Endodermal cell (in vitro differentiated cells): ENCODE data around the gene TCHHL1. TPM values are rescaled to one million over a fixed set of nuclear protein-coding genes. Genes with fewer than 3 reads are reported as not detected.

Source experiments
- DNase-seq: peaks from one replicate; pipeline ENCODE4 v3.0.0-alpha.2; 2017
- H3K27ac ChIP-seq: 2 replicates; pipeline ENCODE4 v1.5.1; 2013; ENCODE audit warnings: mild to moderate bottlenecking, low read depth, low read length, moderate library complexity
- H3K27me3 ChIP-seq: 2 replicates; pipeline ENCODE4 v1.6.1; 2013; ENCODE audit warnings: mild to moderate bottlenecking, low read length, moderate library complexity; ENCODE audit not compliant: insufficient read depth, control insufficient read depth, poor library complexity, severe bottlenecking
- H3K36me3 ChIP-seq: 2 replicates; pipeline ENCODE4 v1.7.0; 2013; ENCODE audit warnings: mild to moderate bottlenecking, low read length, moderate library complexity; ENCODE audit not compliant: control insufficient read depth, insufficient read depth
- H3K4me1 ChIP-seq: one replicate; pipeline ENCODE4 v1.7.0; 2013; ENCODE audit warnings: low read length; ENCODE audit not compliant: control insufficient read depth, insufficient read depth
- H3K4me3 ChIP-seq: 2 replicates; pipeline ENCODE4 v1.5.1; 2013; ENCODE audit warnings: mild to moderate bottlenecking, low read length, moderate library complexity
- H3K9ac ChIP-seq: 2 replicates; pipeline ENCODE4 v1.6.1; 2013; ENCODE audit warnings: mild to moderate bottlenecking, low read length, moderate library complexity; ENCODE audit not compliant: poor library complexity, severe bottlenecking; ENCODE audit errors: extremely low read depth
- H3K9me3 ChIP-seq: 2 replicates; pipeline ENCODE4 v1.6.1; 2013; ENCODE audit warnings: mild to moderate bottlenecking, low read length, moderate library complexity; ENCODE audit not compliant: control insufficient read depth
- H3K27ac Mint-ChIP-seq: 2 replicates; pipeline ENCODE4 v1.8.0; 2020; ENCODE audit warnings: mixed read lengths
- H3K27me3 Mint-ChIP-seq: 2 replicates; pipeline ENCODE4 v1.8.0; 2021; ENCODE audit warnings: mild to moderate bottlenecking, mixed read lengths; ENCODE audit not compliant: insufficient read depth
- H3K36me3 Mint-ChIP-seq: 2 replicates; pipeline ENCODE4 v1.8.0; 2020; ENCODE audit warnings: low read depth, mixed read lengths
- H3K4me1 Mint-ChIP-seq: 2 replicates; pipeline ENCODE4 v1.8.0; 2020; ENCODE audit warnings: mixed read lengths
- H3K4me3 Mint-ChIP-seq: 2 replicates; pipeline ENCODE4 v1.8.0; 2020; ENCODE audit warnings: mild to moderate bottlenecking, moderate library complexity, mixed read lengths
- H3K9me3 Mint-ChIP-seq: 2 replicates; pipeline ENCODE4 v1.8.0; 2020; ENCODE audit warnings: mild to moderate bottlenecking, mixed read lengths
- WGBS, 2 experiments: methylation state at CpG; one replicate each; pipeline versions ENCODE4 v1.1.5 to v1.1.7; 2013; ENCODE audit warnings: missing lambda C conversion rate in 2 of 2, mixed read lengths in 1 of 2; ENCODE audit not compliant: insufficient coverage in 1 of 2, insufficient read length in 1 of 2; 5-methylcytosine and 5-hydroxymethylcytosine counted together
- total RNA-seq, 2 donors: library from RNA; stranded (reverse); fragmentation: NEBNext Ultra II Directional in 1 of 2; extraction: Animal tissue kit (Norgen Biotek cat#: 25700) in 1 of 2; gene quantifications; 2 replicates in 1 of 2; 3 replicates in 1 of 2; pipeline ENCODE4 v1.2.1, GENCODE V29; 2021
- TF ChIP-seq, protein P1 (sequence below): fragments of 200-600 bp; sonication (generic); conservative IDR thresholded peaks from 2 replicates; pipeline ENCODE4 v1.5.0; 2021; ENCODE audit warnings: antibody characterized with exemption, mild to moderate bottlenecking

TCHHL1 gene
- total RNA-seq, 2 donors from 2014 or later = not detected

GRCh38 chr1:152127673-152128072 is 38.8 kb upstream of the TCHHL1 start:
- Histone ChIP-seq H3K36me3 (no peaks in the 10 kb centered on the region), H3K4me1 (no peaks in the 10 kb centered on the region), H3K27me3 (no peaks in the 10 kb centered on the region), H3K4me3 (no peak overlapping the region), H3K9me3 (peaks cover 43% of the 10 kb centered on the region), H3K27ac (no peak overlapping the region), H3K9ac (no peak overlapping the region)
- Mint-ChIP-seq H3K36me3 (no peaks in the 10 kb centered on the region), H3K27ac (no peak overlapping the region), H3K27me3 (peaks cover 12% of the 10 kb centered on the region), H3K9me3 (no peaks in the 10 kb centered on the region), H3K4me1 (no peaks in the 10 kb centered on the region), H3K4me3 (no peak overlapping the region)
- no peak for DNase-seq
- TF ChIP-seq, protein P1, sequence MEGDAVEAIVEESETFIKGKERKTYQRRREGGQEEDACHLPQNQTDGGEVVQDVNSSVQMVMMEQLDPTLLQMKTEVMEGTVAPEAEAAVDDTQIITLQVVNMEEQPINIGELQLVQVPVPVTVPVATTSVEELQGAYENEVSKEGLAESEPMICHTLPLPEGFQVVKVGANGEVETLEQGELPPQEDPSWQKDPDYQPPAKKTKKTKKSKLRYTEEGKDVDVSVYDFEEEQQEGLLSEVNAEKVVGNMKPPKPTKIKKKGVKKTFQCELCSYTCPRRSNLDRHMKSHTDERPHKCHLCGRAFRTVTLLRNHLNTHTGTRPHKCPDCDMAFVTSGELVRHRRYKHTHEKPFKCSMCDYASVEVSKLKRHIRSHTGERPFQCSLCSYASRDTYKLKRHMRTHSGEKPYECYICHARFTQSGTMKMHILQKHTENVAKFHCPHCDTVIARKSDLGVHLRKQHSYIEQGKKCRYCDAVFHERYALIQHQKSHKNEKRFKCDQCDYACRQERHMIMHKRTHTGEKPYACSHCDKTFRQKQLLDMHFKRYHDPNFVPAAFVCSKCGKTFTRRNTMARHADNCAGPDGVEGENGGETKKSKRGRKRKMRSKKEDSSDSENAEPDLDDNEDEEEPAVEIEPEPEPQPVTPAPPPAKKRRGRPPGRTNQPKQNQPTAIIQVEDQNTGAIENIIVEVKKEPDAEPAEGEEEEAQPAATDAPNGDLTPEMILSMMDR = no peak

DNA sequence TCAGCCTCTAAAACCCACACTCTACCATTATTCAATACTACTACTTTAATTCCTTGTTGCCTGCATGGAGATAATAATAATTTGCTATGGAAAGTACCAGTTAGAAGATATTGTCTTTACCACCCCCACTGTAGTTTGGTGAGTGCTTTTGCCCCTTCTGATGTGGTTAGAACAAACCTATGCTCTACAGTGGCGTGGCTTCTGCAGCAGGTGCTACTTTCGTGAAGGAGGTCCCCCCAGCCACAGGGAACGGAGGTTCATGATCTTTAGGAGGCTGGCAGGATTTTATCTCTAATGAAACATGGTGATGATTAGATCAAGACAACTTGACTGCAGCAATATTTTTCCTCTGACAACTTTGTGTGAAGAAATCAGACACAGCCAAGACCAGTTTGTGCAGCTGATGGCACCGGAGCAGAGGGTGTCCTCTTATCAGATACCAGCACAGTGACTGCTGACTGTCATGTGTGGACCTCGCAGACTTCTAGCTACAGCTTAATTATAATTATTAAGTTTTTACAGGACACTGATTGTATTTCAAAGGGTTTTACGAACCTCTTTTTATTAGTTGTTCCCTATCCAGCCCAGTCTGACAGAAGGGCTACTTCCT is 37.1 kb upstream of the TCHHL1 start:
- Histone ChIP-seq H3K4me1 (no peaks in the 10 kb centered on the region), H3K4me3 (no peak overlapping the region), H3K27ac (no peak overlapping the region), H3K9me3 (peaks cover 29% of the 10 kb centered on the region), H3K27me3 (no peaks in the 10 kb centered on the region), H3K36me3 (no peaks in the 10 kb centered on the region), H3K9ac (no peak overlapping the region)
- WGBS, 2 experiments = 60 to 71% methylated on average over 3 to 6 of the region's 6 CpGs
- Mint-ChIP-seq H3K27ac (no peak overlapping the region), H3K36me3 (no peaks in the 10 kb centered on the region), H3K4me1 (no peaks in the 10 kb centered on the region), H3K9me3 (no peaks in the 10 kb centered on the region), H3K4me3 (no peak overlapping the region), H3K27me3 (peaks cover 16% of the 10 kb centered on the region)
- DNase-seq = no peak
- TF ChIP-seq, protein P1 = no peak

DNA sequence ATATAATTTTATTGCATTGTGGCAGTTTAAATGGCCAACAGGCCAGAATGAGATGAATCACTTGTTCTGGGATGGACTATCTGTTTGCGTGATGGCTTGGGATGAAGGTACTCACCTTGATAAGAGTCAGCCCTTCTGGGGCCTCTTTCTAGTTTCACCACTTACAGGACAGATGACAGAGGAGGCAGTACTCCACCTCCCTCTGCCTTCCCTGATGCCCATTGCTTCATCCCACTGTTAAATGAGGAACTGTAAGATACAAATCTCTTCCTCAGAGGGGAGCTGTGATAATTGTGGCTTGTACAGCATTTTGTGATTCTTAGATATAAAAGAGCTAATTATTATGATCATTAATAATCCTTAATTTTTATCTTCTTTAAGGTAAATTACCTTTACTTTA is 30.1 kb upstream of the TCHHL1 start:
- H3K36me3 ChIP-seq = no peaks in the 10 kb centered on the region
- Mint-ChIP-seq H3K4me3 (no peak overlapping the region), H3K4me1 (no peaks in the 10 kb centered on the region), H3K27ac (no peak overlapping the region), H3K27me3 (peaks cover 31% of the 10 kb centered on the region), H3K9me3 (no peaks in the 10 kb centered on the region), H3K36me3 (no peaks in the 10 kb centered on the region)
- H3K4me1 ChIP-seq = no peaks in the 10 kb centered on the region
- H3K27ac ChIP-seq = no peak overlapping the region
- peaks cover 8% of the 10 kb centered on the region for H3K9me3 ChIP-seq
- H3K27me3 ChIP-seq = peaks cover 29% of the 10 kb centered on the region
- no peak for DNase-seq
- no peak overlapping the region for H3K4me3 ChIP-seq
- no peak overlapping the region for H3K9ac ChIP-seq
- TF ChIP-seq, protein P1 = no peak
- 80 to 88% methylated on average over 1 of the region's 1 CpG for WGBS, 2 experiments
